Measurements from ENCODE around the gene MBNL1. TPM values are rescaled to one million over a fixed set of nuclear protein-coding genes. Genes with fewer than 3 reads are reported as not detected.

MBNL1 gene
- total RNA-seq = 100 to 1,000 TPM in 3 of 8 experiments, 10 to 100 TPM in 5; 17.3 to 294 (median 44.8) TPM

DNA sequence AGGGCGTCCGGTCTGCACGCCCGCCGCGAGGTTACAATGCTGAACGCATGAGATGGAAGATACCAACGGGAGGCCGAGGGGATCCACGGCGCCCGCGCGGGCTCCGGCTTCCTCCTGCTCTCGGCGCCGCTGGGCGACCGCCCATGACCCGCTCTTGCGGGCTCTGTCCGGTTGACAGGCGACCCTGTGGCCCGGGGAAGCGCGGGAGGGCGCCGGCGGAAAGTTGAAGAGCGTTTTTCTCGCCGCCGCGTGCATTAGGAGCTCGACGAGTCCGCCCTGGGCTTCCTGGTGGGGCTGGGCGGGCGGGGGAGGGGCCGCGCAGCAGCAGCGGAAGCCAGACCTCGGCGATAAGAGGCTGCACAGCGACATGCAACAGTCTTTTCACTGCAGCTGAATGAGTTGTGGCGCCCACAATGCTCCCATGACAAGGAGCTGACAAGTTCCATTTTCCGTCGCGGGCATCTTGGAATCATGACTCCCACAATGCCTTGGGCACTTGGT is at the start of gene MBNL1:
TSS of gene MBNL1 (plus strand) at position 375 of the 501 bp plus-strand sequence. CDS start 31,265 bp downstream, outside the sequence.
- ATAC-seq (replicated peaks in 6 of 8) = peak; percentile 32 to 75 (median 70)
- in situ Hi-C loops (cut with MboI; ENCODE audit: low pct_unique_long_range_greater_than_20kb in 2 of 9, low sequenced_read_pairs in 9 of 9, unreplicated experiment in 9 of 9) = no loop called here
- H3K4me3 ChIP-seq = peak within 1 kb of the TSS; percentile 57 to 80 (median 73)
- 0 to 10% (median 0%) methylated on average over 2 to 12 of the region's 50 CpGs; no CpG with 5 or more reads in 4 of the 10 experiments for WGBS, 10 experiments
- H3K27ac ChIP-seq = peak within 1 kb of the TSS; percentile 92 to 93
- H3K4me1 ChIP-seq (replicated peaks in 1 of 2) = peaks cover 29 to 41% of the 10 kb centered on the region in 2 donors

- WGBS, 10 experiments = 0 to 100% (median 71%) methylated on average over 1 to 3 of the region's 3 CpGs
- H3K27ac ChIP-seq = no peak overlapping the region
- in situ Hi-C loops (cut with MboI; ENCODE audit: low pct_unique_long_range_greater_than_20kb in 2 of 9, low sequenced_read_pairs in 9 of 9, unreplicated experiment in 9 of 9) = no loop called here
- ATAC-seq (replicated peaks in 6 of 8) = no peak
- H3K4me3 ChIP-seq = no peak overlapping the region
- H3K4me1 ChIP-seq (replicated peaks in 1 of 2) = peaks cover 0 to 7% of the 10 kb centered on the region in 2 donors
Measured at GRCh38 chr3:152219216-152219615, 49.5 kb upstream of the MBNL1 start.

DNA sequence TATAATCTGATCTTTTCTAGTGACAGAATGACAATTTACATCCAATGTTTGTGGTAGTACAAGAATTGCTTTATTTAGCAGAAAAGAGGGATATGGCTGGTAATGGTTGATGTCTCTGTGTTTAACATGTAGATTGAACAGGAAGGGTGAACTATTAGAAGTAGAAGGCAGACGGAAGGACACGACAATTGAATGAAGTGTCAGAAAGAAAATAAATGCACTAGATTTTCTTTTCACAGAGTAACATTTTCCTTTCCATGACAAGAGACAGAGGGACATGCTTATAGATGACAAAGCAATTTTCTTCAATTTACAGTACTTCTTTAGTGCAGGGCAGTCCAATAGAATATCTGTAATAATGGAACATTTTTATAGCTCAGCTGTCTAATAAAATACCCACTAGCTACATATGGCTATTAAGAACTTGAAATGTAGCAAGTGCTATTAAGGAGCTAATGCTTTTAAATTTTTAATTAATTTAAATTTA is 48.9 kb upstream of the MBNL1 start:
- in situ Hi-C loops (cut with MboI; ENCODE audit: low pct_unique_long_range_greater_than_20kb in 2 of 9, low sequenced_read_pairs in 9 of 9, unreplicated experiment in 9 of 9) = no loop called here
- no peak overlapping the region for H3K4me3 ChIP-seq
- no peak for ATAC-seq (replicated peaks in 6 of 8)
- H3K27ac ChIP-seq = no peak overlapping the region
- 71 to 100% (median 90%) methylated on average over 2 of the region's 2 CpGs; no CpG with 5 or more reads in 1 of the 10 experiments for WGBS, 10 experiments
- peaks cover 0 to 7% of the 10 kb centered on the region in 2 donors for H3K4me1 ChIP-seq (replicated peaks in 1 of 2)

GRCh38 chr3:152222327-152222726 is 46.4 kb upstream of the MBNL1 start:
- WGBS, 10 experiments = 0 to 100% (median 90%) methylated on average over 2 of the region's 2 CpGs; no CpG with 5 or more reads in 1 of the 10 experiments
- Histone ChIP-seq H3K4me1 (replicated peaks in 1 of 2) (peaks cover 0 to 7% of the 10 kb centered on the region in 2 donors), H3K4me3 (no peak overlapping the region), H3K27ac (no peak overlapping the region)
- in situ Hi-C loops (cut with MboI; ENCODE audit: low pct_unique_long_range_greater_than_20kb in 2 of 9, low sequenced_read_pairs in 9 of 9, unreplicated experiment in 9 of 9) = no loop called here
- ATAC-seq (replicated peaks in 6 of 8) = peak in 3 of 8 experiments; percentile 41 to 98 (median 64)

DNA sequence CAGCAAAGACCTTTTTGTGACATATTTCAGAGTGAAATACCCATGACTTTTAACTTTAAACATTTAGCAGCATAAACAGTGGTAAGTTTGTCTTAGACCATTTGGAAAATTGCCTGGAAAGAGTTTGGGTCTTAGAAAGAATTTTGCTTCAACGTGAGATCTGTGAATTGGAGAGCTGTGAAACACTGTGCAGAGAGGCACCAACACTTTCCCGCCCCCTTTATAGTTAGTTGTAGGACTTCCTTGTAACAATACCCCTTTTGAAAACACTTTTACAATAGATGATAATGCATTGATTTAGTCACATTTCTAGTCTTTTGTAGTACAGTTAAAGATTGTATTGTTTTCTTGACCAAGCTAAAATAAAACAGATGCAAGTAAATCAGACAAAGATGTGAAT is 43.5 kb upstream of the MBNL1 start:
- 20 to 100% (median 49%) methylated on average over 1 to 2 of the region's 2 CpGs; no CpG with 5 or more reads in 3 of the 10 experiments for WGBS, 10 experiments
- H3K4me1 ChIP-seq (replicated peaks in 1 of 2) = no peaks in the 10 kb centered on the region
- no peak overlapping the region for H3K27ac ChIP-seq
- H3K4me3 ChIP-seq = no peak overlapping the region
- no peak for ATAC-seq (replicated peaks in 6 of 8)
- in situ Hi-C loops (cut with MboI; ENCODE audit: low pct_unique_long_range_greater_than_20kb in 2 of 9, low sequenced_read_pairs in 9 of 9, unreplicated experiment in 9 of 9) = no loop called here

- H3K4me1 ChIP-seq (replicated peaks in 1 of 2) = no peaks in the 10 kb centered on the region
- 49 to 100% (median 91%) methylated on average over 1 to 2 of the region's 2 CpGs for WGBS, 10 experiments
- H3K27ac ChIP-seq = no peak overlapping the region
- H3K4me3 ChIP-seq = no peak overlapping the region
- ATAC-seq (replicated peaks in 6 of 8) = no peak
- in situ Hi-C loops (cut with MboI; ENCODE audit: low pct_unique_long_range_greater_than_20kb in 2 of 9, low sequenced_read_pairs in 9 of 9, unreplicated experiment in 9 of 9) = no loop called here
Measured at GRCh38 chr3:152226176-152226575, 42.6 kb upstream of the MBNL1 start.

DNA sequence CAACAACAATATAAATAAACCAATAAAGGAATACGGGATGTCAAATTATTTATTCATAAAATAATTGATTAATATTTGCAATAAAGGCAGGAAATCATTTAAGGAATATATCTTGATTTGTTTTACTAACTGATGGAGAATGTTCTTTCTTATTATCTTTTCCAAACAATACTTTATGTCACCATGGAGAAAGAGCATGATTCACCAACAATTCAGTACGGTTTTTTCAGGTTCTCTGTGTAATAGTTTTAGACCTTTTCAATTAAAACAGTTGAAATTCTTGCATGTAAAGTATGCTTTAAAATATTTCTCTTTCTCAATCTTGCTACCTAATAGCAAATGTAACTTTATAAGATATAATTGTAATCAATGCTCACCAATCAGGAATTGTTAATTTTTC is 41.7 kb upstream of the MBNL1 start:
- WGBS, 10 experiments = 72 to 100% (median 96%) methylated on average over 1 to 2 of the region's 2 CpGs; no CpG with 5 or more reads in 1 of the 10 experiments
- H3K4me3 ChIP-seq = no peak overlapping the region
- no peak overlapping the region for H3K27ac ChIP-seq
- no peaks in the 10 kb centered on the region for H3K4me1 ChIP-seq (replicated peaks in 1 of 2)
- in situ Hi-C loops (cut with MboI; ENCODE audit: low pct_unique_long_range_greater_than_20kb in 2 of 9, low sequenced_read_pairs in 9 of 9, unreplicated experiment in 9 of 9) = no loop called here
- no peak for ATAC-seq (replicated peaks in 6 of 8)

DNA sequence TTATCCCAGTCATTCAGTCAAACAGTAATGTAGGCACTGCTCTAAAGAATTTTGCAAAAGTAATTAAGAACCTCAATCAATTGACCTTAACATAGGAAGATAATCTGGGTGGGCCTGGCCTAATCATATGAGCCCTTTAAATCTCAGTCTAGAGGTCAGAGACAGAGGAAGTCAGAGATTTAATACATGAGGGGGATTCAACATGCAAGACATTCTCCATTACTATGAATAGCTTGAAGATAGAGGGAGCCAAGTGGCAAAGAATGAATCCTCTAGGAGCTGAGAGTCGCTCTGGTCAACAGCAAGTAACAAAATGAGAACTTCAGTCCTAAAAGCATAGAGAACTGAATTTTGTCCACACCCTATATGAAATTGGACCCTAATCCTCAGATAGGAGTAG is 39.0 kb upstream of the MBNL1 start:
- Histone ChIP-seq H3K4me3 (no peak overlapping the region), H3K27ac (no peak overlapping the region), H3K4me1 (replicated peaks in 1 of 2) (no peaks in the 10 kb centered on the region)
- no peak for ATAC-seq (replicated peaks in 6 of 8)
- WGBS, 10 experiments = 71 to 100% (median 100%) methylated on average over 1 of the region's 1 CpG; no CpG with 5 or more reads in 3 of the 10 experiments
- in situ Hi-C loops (cut with MboI; ENCODE audit: low pct_unique_long_range_greater_than_20kb in 2 of 9, low sequenced_read_pairs in 9 of 9, unreplicated experiment in 9 of 9) = no loop called here

GRCh38 chr3:152230370-152230769 is 38.4 kb upstream of the MBNL1 start:
- 83 to 100% (median 100%) methylated on average over 1 of the region's 1 CpG; no CpG with 5 or more reads in 1 of the 10 experiments for WGBS, 10 experiments
- no peak overlapping the region for H3K4me3 ChIP-seq
- no peak overlapping the region for H3K27ac ChIP-seq
- in situ Hi-C loops (cut with MboI; ENCODE audit: low pct_unique_long_range_greater_than_20kb in 2 of 9, low sequenced_read_pairs in 9 of 9, unreplicated experiment in 9 of 9) = no loop called here
- no peak for ATAC-seq (replicated peaks in 6 of 8)
- no peaks in the 10 kb centered on the region for H3K4me1 ChIP-seq (replicated peaks in 1 of 2)

GRCh38 chr3:152232001-152232400 is 36.7 kb upstream of the MBNL1 start:
- H3K4me1 ChIP-seq (replicated peaks in 1 of 2) = no peaks in the 10 kb centered on the region
- no peak for ATAC-seq (replicated peaks in 6 of 8)
- no peak overlapping the region for H3K4me3 ChIP-seq
- H3K27ac ChIP-seq = no peak overlapping the region
- WGBS, 10 experiments = 85 to 100% (median 100%) methylated on average over 1 of the region's 1 CpG; no CpG with 5 or more reads in 2 of the 10 experiments
- in situ Hi-C loops (cut with MboI; ENCODE audit: low pct_unique_long_range_greater_than_20kb in 2 of 9, low sequenced_read_pairs in 9 of 9, unreplicated experiment in 9 of 9) = no loop called here

DNA sequence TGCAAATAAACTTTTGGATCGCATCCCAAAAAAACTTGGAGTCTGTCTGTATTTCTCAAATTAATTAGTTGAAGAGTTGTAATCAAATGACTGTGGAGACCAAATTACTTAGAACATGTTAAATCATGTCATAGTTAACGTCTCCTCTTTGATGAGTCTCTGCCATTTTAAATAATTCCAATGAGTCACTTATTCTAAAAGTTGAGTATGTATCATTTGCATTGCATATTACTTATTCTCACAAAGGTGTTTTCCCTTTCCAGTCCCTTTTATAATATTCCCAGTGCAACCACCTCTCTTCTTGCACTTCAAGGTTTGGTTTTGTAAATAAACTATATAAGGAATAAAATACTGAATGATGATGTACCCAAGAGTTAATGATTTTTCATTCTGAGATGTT is 36.0 kb upstream of the MBNL1 start:
- no peak overlapping the region for H3K27ac ChIP-seq
- 10 to 88% (median 71%) methylated on average over 1 to 2 of the region's 2 CpGs for WGBS, 10 experiments
- H3K4me1 ChIP-seq (replicated peaks in 1 of 2) = no peaks in the 10 kb centered on the region
- in situ Hi-C loops (cut with MboI; ENCODE audit: low pct_unique_long_range_greater_than_20kb in 2 of 9, low sequenced_read_pairs in 9 of 9, unreplicated experiment in 9 of 9) = no loop called here
- H3K4me3 ChIP-seq = no peak overlapping the region
- peak in 3 of 8 experiments; percentile 71 to 96 (median 89) for ATAC-seq (replicated peaks in 6 of 8)

- no peaks in the 10 kb centered on the region for H3K4me1 ChIP-seq (replicated peaks in 1 of 2)
- in situ Hi-C loops (cut with MboI; ENCODE audit: low pct_unique_long_range_greater_than_20kb in 2 of 9, low sequenced_read_pairs in 9 of 9, unreplicated experiment in 9 of 9) = no loop called here
- H3K27ac ChIP-seq = no peak overlapping the region
- WGBS, 10 experiments = 71 to 100% (median 94%) methylated on average over 2 to 3 of the region's 3 CpGs; no CpG with 5 or more reads in 1 of the 10 experiments
- H3K4me3 ChIP-seq = no peak overlapping the region
- no peak for ATAC-seq (replicated peaks in 6 of 8)
Measured at GRCh38 chr3:152234657-152235375, 33.9 kb upstream of the MBNL1 start.

- Histone ChIP-seq H3K27ac (no peak overlapping the region), H3K4me3 (no peak overlapping the region), H3K4me1 (replicated peaks in 1 of 2) (no peaks in the 10 kb centered on the region)
- in situ Hi-C loops (cut with MboI; ENCODE audit: low pct_unique_long_range_greater_than_20kb in 2 of 9, low sequenced_read_pairs in 9 of 9, unreplicated experiment in 9 of 9) = no loop called here
- peak in 2 of 8 experiments; percentile 52 to 67 for ATAC-seq (replicated peaks in 6 of 8)
- 0 to 80% (median 40%) methylated on average over 1 of the region's 1 CpG; no CpG with 5 or more reads in 3 of the 10 experiments for WGBS, 10 experiments
Measured at GRCh38 chr3:152235709-152236298, 32.9 kb upstream of the MBNL1 start.
